MM.1S (cell line): ENCODE results near the gene WDFY2.

ENCODE experiments used
- EZH2 ChIP-seq: fragments of 300-600 bp; sonication (generic); optimal IDR thresholded peaks from 2 replicates; pipeline ENCODE3; 2017; ENCODE audit warnings: low read depth, mild to moderate bottlenecking, antibody characterized with exemption, low read length, mixed read lengths
- EZH2phosphoT487 ChIP-seq: fragments of 300-600 bp; sonication (generic); IDR thresholded peaks from 2 replicates; pipeline ENCODE4 v1.6.1; 2018; ENCODE audit warnings: antibody characterized with exemption, low read length
- TF ChIP-seq, protein P1 (sequence below): fragments of 300-600 bp; sonication (generic); IDR thresholded peaks from 2 replicates; pipeline ENCODE4 v1.5.1; 2016; ENCODE audit warnings: antibody characterized with exemption, low read length, mixed read lengths

DNA sequence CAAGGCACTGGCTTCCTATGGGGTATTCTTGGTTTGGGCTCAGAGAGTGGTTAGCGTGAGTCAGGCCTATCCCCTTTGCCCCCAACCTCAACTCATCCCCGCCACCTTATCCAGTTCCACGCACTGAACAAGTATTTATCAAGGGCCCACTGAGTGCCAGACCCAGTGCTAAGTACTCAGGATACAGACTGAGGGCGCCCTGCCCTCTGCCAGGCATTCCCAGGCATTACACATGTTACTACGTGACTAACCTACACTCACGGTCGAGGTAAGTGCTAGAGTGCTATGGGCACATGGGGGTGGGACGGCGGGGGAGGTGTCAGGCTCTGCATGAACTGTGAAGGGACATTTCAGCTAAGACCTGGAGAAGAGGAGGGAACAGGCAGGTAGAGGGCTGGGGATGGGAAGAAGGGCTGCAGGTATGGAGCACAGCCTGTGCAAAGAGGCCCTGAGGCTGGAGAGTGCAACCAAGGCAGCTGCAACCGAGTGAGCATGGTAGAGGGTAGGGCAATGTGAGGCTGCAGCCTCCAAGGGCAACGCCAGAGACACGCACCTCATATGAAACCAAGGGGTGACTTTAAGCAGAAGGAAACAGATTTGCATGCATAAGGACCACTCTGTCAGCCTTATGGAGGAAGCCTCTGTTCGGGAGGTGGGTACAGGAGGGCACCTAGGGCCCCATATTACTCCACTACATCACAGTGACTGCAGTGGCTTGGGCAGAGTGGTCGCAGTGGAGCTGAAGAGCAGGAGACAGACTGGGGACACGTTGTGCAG lies 197.2 kb downstream of the WDFY2 start:
- TF ChIP-seq, protein P1, sequence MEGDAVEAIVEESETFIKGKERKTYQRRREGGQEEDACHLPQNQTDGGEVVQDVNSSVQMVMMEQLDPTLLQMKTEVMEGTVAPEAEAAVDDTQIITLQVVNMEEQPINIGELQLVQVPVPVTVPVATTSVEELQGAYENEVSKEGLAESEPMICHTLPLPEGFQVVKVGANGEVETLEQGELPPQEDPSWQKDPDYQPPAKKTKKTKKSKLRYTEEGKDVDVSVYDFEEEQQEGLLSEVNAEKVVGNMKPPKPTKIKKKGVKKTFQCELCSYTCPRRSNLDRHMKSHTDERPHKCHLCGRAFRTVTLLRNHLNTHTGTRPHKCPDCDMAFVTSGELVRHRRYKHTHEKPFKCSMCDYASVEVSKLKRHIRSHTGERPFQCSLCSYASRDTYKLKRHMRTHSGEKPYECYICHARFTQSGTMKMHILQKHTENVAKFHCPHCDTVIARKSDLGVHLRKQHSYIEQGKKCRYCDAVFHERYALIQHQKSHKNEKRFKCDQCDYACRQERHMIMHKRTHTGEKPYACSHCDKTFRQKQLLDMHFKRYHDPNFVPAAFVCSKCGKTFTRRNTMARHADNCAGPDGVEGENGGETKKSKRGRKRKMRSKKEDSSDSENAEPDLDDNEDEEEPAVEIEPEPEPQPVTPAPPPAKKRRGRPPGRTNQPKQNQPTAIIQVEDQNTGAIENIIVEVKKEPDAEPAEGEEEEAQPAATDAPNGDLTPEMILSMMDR, result 0 out of 2 replicates have a peak, but pooled peaks have one; percentile 13
- TF ChIP-seq EZH2, result no peak
- no peak for TF ChIP-seq EZH2phosphoT487
